Measurements from ENCODE around the gene CDK5.
A peak's percentile ranks its signal among the peaks of the same experiment; 100 is the strongest.

The CDK5 gene

DNA sequence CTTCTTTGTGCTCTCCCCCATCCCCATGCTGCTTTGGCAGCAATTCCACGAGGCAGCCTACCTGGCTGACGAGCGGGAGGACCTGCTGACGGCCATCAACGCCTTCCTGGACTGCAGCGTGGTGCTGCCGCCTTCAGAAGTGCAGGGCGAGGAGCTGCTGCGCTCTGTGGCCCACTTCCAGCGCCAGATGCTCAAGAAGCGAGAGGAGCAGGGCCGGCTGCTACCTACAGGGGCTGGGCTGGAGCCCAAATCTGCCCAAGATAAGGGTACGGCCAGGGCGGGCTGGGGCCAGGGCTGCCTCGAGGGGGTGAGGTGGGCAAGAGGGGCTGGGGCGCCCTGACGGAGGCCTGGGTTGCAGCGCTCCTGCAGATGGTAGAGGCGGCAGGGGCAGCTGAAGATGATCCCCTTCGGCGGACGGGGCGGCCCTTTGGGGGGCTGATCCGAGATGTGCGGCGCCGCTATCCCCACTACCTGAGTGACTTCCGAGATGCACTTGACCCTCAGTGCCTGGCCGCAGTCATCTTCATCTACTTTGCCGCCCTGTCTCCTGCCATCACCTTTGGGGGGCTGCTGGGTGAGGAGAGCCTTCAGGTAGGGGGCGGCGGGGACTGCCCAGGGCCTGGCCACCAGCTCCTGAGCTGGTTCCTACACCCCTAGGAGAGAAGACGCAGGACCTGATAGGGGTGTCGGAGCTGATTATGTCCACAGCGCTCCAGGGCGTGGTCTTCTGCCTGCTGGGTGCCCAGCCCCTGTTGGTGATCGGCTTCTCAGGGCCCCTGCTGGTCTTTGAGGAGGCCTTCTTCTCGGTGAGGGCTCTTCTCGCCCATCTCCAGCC lies 13.6 kb upstream of the CDK5 start:
- no peak for DNase-seq

DNA sequence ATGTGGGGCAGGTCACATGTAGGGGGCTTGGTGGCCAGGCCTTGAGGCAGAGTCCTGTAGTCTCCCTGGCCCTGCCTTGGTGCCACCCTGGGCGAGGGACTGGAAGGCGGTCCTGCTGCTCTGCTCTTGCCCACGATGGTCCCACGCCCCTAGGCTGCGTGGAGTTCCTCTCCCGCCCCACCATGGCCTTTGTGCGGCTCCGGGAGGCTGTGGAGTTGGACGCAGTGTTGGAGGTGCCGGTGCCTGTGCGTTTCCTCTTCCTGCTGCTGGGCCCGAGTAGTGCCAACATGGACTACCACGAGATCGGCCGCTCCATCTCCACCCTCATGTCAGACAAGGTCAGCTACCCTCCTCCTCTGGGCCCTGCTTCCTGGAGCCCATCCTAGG lies 12.9 kb upstream of the CDK5 start:
- DNase-seq: no peak

DNA sequence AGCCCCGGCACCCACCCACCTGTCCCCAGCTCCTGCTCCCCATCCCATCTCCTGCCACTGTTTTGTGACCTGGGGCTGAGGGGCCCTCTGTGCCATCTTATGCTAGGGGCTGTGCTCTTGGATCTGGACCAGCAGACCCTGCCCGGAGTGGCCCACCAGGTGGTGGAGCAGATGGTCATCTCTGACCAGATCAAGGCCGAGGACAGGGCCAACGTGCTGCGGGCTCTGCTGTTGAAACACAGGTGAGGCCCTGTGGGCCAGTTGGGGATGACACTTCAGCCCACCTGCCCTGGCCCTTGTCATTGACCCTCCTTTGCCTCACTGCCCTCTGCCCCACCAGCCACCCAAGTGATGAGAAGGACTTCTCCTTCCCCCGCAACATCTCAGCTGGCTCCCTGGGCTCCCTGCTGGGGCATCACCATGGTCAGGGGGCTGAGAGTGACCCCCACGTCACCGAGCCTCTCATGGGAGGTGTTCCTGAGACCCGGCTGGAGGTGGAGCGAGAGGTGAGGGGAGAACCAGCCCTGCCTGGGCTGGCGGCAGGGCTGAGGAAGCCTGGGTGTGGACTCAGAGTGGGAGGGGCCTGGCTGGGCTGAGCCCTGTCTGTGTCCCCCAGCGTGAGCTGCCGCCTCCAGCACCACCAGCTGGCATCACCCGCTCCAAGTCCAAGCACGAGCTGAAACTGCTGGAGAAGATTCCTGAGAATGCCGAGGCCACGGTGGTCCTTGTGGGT lies 12.3 kb upstream of the CDK5 start:
- no peak for DNase-seq

DNA sequence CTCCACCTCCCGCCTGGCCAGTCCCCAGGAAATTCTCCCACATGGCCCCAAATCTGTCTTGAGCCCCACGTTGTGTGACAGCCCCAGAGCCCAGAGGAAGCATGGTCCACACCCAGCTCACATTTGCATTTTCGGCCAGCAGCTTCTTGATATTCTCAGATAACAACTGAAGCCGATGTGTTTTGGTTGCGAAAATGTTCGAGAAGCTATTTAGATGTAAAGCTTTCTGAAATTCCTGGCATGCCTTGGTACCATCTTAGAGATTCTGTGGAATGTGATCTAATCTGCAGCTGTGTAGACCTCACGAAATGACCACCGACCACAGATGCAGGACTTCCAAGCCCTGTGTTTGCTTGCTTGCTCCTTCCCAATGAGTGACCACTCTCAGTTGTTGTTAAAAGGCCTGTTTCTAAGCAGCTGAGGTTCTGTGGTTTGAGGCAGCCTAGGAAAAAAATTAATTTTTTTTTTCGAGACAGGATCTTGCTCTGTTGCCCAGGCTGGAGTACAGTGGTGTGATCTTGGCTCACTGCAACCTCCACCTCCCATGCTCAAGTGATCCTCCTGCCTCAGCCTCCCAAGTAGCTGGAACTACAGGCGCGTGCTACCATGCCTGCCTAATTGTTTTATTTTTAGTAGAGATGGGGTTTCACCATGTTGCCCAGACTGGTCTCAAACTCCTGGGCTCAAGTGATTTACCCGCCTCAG lies 10.5 kb upstream of the CDK5 start:
- no peak for DNase-seq

DNA sequence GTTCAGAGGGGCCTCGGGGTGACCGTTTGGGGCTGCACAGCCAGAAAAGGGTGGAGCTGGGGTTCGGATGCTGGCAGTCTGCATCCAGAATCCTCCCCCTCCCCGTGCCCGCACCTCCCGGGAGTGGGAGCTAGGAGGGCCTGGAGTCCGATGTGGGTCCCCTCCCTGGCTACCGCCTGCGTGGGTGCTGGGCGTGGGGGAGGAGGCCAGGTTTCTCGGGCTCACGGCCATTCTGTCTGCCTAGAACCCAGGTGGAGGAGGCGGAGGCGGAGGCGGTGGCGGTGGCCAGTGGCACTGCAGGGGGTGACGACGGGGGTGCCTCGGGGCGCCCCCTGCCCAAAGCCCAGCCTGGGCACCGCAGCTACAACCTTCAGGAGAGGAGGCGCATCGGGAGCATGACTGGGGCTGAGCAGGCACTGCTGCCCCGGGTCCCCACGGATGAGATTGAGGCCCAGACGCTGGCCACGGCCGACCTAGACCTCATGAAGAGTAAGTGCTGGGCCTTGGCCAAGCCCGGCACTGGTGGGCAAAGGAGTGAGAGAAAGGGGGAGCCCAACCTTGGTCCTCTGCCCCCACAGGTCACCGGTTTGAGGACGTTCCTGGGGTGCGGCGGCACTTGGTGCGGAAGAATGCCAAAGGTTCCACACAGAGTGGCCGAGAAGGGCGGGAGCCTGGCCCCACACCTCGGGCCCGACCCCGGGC lies 8.7 kb upstream of the CDK5 start:
- DNase-seq: no peak

DNA sequence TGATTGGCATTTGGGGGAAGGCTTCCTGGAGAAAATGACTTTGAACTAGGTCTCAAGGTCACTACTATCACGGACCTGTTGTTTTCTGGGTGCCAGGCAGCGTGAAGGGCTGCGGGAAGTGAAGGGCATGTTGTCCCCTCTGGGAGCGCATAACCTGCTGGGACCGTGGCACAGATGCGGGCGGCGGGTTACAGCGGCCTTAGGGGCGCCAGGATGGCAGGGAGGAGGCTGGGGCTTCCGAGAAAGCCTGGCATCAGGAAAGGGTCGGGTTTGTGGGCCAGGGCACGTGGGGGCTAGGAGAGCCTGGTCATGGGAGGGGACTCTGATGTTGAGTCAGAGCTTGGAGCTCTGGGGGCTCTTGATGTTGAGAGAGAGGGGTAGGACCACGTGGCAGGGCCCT lies 7.8 kb upstream of the CDK5 start:
- no peak for DNase-seq

DNA sequence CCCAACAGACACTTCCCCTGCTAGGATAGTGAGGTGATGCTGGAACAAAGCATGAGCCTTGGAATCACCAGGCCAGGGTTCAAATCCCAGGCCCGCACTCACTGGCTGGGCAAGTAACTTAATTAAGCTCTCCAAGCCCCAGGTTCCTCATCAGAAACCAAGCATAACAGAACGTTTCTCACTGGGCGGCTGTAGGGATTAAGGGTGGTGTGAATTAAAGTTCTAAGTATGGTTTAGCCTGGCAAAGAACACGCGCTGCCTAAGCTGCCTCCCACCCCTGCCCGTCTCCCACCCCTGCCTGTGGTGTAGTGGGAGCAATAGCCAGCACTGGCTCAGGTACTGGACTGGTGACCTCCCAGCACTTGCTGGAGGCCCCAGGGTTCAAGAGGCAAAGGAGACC lies 7.3 kb upstream of the CDK5 start:
- DNase-seq: no peak

DNA sequence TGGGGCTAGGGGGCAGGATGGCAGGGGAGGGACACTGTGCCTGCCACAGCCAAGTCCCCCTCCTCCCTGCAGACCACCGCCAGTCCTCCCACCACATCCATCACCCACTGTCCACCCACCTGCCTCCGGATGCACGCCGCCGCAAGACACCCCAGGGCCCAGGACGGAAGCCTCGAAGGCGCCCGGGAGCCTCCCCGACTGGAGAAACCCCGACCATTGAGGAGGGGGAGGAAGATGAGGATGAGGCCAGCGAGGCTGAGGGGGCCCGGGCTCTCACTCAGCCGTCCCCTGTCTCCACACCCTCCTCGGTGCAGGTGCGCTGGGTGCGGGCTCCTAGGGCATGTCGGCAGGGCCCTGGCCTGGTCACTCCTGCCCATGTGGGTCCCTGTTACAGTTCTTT lies 6.8 kb upstream of the CDK5 start:
- DNase-seq: no peak

DNA sequence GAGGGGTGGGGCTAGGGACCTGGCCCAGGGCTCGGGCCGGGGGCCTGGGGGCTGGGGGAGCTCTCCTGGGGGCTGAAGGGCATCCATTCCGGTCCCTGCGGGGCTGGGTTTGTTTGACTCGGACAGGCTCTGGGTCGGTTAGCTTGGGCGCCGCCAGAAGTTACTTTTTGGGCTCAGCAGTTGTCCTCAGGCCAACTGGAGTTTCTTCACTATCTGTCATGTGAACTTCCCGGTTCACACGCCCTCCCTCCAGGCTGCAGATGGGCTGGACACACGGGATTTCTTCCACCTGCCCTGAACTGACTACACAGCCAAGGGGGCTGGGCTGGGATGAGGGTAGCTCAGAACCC lies 5.5 kb upstream of the CDK5 start:
- no peak for DNase-seq

DNA sequence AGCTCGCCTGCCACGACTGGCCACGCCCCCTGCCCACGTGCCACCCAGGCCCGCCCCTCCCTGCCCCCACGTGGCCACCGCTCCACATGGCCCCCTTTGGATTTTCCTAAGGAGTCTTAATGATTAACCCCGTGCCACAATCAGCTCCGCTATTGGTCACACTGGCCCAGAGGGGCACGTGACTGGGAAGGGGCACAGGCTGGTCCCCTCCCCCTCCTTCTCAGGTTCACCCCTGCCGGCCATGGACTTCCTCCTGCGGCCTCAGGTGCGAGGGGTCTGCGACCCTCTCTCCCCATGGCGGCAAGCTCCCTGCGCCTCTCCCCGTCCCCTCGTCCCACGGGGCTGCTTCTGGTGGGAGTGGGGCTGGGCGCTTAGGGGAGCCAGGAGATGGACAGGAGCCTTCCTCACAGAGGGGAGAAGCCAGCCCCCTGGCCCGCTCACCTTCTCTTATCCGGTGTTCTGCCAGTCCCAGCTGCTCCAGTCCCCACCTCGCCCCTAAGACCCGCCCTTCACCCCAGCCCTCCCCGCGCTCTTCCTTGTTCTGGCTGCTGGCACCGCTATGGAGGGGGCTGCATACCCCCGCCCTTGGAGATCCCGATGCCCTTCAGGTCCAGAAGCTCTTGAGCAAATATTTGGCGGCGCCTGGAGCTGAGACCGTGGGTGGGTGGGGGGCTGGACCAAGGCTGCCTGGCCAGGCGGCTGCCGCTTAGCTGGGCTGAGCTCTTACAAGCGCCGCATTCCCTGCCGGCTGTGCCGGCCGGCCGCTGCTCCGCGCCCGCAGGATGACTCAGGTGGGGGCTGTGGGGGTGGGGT lies 4.9 kb upstream of the CDK5 start:
- DNase-seq: no peak

DNA sequence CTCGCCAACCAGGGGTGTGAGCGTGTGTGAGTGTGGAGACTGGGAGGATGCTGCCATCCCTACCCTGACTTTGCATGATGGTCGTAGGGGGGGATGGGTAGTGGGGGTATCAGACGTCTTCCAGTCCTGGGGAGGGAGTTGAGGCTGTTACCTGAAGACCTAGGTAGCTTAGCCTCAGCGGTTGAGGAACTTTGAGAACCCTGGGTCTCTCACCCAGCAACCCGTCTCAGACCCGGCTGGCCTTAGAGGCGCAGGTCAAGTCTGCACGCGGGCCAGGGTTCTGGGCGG lies 4.4 kb upstream of the CDK5 start:
- no peak for DNase-seq

DNA sequence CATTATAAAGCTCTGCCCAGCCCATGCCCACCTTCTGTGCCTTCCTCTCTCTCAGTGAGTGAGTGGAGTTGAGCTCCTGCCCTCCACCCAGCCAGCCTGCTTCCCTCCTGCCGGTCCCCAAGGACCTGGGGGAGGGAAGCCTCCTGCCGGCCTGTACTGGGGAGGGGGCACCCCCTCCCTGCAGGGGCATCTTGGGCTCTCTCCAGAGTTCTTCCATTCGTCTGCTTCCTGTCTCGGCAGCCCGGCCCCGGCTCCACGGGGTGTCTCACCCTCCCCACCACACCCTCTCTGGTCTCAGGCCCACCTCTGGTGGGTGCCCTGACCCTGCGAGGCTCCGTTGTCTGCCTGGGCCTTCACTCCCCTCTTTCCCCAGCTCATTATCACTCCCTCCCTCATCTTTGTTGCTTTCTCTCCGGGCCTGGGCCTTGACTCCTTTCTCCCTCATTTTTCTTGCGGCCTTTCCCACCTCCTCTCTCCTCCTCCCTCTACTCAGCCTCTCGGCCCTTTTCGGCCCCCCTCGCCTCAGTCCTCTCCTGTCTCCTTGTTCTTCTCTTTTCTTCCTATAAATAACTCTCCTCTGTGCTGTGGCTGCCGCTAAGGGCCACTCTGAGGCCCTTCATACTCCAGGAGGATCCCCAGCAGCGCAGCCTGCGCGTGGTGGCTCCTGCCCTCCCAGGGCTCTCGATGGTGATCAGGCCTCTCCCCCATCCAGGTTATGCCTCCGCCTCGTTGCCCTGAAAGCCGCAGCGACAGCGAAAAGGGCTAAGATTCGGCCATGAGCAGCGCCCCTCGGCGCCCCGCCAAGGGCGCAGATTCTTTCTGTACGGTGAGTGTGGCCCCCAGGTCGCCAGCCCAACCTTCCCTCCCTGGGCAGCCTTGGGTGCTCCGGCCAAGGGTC lies 3.8 kb upstream of the CDK5 start:
- no peak for DNase-seq

DNA sequence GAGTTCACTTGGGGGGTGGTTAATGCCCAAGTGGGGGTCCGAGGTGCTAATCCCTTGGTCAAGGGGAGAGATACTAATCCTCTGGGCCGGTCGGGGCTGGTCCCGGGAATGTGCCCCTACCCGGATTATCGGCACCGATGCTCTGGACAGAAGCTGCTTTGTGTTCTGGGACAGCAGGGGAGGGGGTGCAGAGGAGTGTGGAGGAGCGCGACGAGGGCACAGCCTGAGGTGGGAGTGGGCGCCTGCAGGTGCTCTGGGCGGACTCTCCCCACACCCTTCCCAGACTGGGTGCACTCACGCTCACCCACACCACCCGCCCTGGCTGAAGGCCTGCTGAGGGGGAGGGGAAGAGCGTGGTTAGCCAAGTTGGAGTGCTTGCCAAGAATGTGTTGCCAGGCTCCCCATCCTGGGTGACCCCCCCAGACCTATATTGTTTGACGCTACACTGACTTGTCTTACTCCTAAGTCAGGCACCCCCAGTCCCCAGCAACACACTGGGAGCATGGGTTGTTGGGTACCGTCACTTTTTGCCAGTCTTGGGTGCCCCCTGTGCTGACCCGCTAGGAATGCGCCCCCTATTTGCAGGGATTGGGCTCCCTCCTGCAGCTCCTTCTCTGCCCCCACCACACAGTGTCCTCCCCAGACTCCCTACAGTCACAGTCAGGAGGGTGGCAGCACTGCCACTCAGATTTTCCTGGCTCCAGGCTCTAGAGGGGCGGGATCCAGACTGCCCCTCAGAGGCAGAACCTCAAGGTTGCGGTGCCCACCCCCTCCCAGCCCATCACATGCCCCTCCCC lies 2.9 kb upstream of the CDK5 start:
- DNase-seq: no peak

DNA sequence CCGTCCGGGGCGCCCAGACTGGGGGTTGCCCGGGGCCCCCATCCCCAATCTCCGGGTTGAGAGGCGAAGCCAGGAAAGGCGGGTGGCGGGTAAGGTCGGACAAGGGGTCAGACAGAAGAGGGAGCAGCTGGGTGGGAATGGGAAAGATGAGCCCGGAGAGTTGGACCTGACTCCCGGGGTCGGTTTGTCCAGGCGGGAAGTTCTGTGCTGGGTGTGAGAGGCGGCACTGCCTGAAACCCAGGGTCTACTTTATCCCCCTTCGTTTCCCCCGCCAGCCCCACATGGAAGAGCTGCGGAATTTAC lies 2.4 kb upstream of the CDK5 start:
- no peak for DNase-seq

DNA sequence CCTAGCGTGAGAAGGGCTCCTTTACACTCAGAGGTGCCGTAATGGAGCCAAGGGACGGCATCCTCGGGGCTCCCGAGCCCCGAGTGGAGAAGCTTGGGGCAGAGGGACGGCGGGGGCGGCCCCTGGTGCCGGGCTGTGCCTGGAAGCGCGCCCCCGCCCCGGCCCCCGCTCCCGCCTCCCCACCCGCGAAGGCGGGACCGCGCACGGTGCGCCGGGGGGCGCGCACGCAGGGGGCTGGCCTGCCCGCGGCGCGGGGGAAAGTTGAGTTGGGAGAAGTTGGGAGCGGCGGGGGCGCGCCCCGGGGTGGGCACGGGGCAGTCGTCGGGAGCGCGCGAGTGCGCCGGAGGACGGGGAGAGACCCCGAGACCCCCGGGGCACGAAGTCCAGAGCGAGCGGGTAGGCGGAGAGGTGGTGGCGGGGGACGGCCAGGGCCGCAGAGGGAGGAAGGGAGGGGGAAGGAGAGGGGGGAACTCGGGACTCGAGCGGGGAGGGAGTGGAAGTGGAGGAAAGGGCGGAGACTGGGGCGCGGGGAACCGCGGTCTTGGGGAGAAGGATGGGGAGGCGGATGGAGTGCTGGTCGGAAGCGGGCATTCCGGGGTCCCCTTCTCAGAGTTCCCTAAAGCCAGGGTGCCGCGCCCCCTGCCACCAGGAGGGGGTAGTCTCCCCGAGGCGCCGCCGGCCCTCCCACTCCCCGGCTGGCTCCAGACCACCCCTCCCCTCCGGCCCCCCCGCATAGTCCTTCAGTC lies 1.8 kb upstream of the CDK5 start, which contains the start of gene SLC4A2:
TSS of gene SLC4A2 (plus strand) at position 223 of the 746 bp plus-strand sequence. CDS start 2,399 bp downstream, outside the sequence.
- DNase-seq: peak; percentile 65

DNA sequence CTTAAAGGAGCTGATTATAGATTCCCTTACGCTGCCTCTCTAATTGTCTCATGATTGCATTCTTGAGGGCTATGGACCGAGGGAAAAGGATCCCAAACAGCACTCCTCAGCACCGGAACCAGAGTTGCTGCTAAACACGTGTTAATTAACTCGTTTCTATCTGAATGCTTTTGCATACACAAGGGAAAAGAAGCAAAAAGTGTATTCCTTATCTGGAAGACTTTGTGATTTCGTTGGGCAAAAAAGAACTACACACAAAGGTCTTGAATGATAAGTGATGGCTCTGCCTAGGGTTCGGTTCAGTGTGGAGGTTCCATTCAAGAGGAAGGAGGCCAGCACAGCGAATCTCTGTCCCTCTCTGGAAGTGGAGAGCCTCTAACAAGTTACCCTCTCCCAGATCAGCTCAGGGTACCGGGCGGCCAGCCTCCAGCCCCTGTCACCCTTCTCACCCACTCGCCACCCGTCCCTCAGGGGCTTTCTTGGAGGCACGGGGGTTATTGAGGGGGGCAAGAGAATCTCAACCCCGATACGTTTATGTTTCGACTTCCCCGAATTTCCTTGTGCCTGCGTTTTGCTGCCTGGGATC lies 1.2 kb upstream of the CDK5 start:
- no peak for DNase-seq

DNA sequence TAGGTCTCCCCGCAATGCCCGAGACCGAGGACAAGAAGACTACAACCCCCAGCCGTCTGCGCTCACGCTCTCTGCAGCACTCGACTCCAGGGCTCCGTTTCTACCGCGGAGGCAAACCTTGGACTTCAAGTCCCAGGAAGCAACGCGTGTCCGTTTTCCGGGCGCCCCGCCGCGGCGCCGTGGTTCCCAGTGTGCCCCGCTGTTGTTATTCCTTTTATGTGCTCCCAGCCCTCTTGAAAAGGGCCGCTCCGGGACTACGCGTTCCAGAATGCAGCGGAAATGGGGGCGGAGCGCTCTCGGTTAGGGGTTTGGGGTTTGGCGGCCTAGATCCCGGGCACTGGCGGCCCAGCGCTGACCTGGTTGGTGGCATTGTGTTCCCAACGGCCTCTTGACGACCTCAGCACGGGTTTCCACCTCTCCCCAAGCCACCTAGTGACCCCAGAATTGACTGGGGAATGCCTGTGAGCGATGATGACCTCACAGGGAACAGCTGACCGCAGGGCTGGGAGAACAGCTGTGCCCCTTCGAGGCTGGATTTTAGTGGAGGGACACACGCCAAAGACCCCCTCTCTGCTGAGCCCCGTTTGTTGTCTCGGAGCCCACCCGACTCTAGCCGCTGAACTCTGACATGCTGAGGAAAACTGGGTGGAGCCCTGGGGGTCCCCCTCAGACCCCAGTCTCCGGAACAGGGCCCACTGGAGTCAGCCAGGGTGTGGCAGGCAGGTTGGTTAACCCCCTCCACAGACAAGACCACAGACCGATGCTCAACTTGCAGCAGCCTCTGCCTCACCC lies 488 bp upstream of the CDK5 start:
- DNase-seq: peak; percentile 96

DNA sequence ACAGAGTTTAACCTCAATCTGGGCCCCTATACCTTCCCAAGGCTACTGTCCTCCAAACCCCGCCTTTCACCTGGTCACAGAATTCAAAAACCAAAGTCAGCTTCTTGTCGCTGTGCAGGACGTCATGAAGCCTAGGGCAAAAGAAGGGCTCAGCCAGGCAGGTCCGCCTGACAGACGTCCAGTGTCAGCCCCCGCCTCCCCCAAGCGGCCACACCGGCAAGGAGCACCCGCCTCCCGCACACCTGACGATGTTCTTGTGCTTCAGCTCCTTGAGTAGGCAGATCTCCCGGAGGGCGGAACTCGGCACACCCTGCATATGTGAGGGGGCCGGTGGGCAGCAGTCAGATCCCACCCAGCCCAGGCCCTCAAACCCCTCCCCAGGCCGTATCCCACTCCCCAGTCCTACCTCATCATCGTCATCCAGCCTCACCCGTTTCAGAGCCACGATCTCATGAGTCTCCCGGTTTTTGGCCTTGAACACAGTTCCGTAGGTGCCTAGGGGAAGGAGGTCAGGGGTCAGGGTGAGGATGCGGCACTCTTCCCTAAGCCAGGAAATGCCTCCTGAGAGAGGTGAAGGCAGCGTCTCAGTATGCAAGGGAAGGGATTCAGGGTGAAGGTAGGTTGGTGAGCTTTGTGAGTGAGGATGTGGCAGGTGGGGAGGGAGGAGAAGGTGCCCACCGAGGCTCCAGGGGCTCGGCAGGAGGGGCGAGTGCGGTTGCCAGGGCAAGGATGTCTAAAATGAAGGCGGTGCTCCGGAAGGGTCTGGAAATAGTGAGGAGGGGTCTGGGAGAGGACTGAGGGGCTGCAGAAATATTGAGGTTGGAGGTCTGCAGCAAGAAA lies 811 bp downstream of the CDK5 start:
- no peak for DNase-seq

Measured in activated effector memory CD4-positive, alpha-beta T cell treated with Interleukin-2 at 50 U/mL for 16 hours (primary cell).